HEK293 (cell line): ENCODE measurements around the gene PALM2AKAP2.

ENCODE experiments used
- CTCF ChIA-PET: fragments of 350-600 bp; formaldehyde crosslinking; extraction: SDS; loops from one replicate; lab custom pipeline; 2021; ENCODE audit warnings: antibody characterized with exemption; lab: Yijun Ruan, JAX
- POLR2A ChIA-PET: fragments of 300-600 bp; formaldehyde crosslinking; extraction: SDS; loops from one replicate; lab custom pipeline; 2020; ENCODE audit warnings: antibody characterized with exemption, inconsistent platforms; lab: Yijun Ruan, JAX
- H3K27ac ChIP-seq: fragments of 200-500 bp; sonication (Bioruptor generic); 2 replicates; pipeline ENCODE4 v1.5.1; 2014; ENCODE audit warnings: low read depth, low read length, control low read depth, inconsistent platforms; ENCODE audit errors: extremely low read depth
- H3K36me3 ChIP-seq, 2 experiments: fragments of 200-500 bp in 1 of 2; sonication (Bioruptor generic) in 1 of 2; 1 replicate in 1 of 2; 2 replicates in 1 of 2; pipeline ENCODE4 v1.5.1; 2014 to 2017; ENCODE audit warnings: inconsistent platforms in 2 of 2, low read length in 2 of 2; ENCODE audit not compliant: control insufficient read depth in 2 of 2, insufficient read depth in 1 of 2
- H3K4me1 ChIP-seq: fragments of 200-500 bp; sonication (Bioruptor generic); 2 replicates; pipeline ENCODE4 v1.5.1; 2014; ENCODE audit warnings: mild to moderate bottlenecking, low read length, inconsistent platforms; ENCODE audit not compliant: control insufficient read depth, insufficient read depth
- H3K4me3 ChIP-seq: 2 replicates; pipeline ENCODE4 v1.5.1; 2011; ENCODE audit warnings: low read depth, mild to moderate bottlenecking, control low read depth, low read length, moderate library complexity
- H3K9me3 ChIP-seq: fragments of 200-500 bp; sonication (Bioruptor generic); 2 replicates; pipeline ENCODE4 v1.5.1; 2014; ENCODE audit warnings: low read depth, low read length, inconsistent platforms; ENCODE audit not compliant: control insufficient read depth, insufficient read depth
- AEBP2 ChIP-seq: fragments of 450-650 bp; formaldehyde crosslinking; IDR thresholded peaks from 2 replicates; pipeline ENCODE4 v1.5.1; 2016; ENCODE audit warnings: missing biosample characterization, missing genetic modification characterization, borderline replicate concordance
- CTCF ChIP-seq: fragments of 450-650 bp; formaldehyde crosslinking; IDR thresholded peaks from 2 replicates; pipeline ENCODE4 v1.5.1; 2016; ENCODE audit warnings: missing biosample characterization, missing genetic modification characterization
- FEZF1 ChIP-seq: fragments of 450-650 bp; formaldehyde crosslinking; IDR thresholded peaks from 2 replicates; pipeline ENCODE4 v1.5.1; 2016; ENCODE audit warnings: missing biosample characterization, missing genetic modification characterization
- GLI2 ChIP-seq: fragments of 450-650 bp; formaldehyde crosslinking; IDR thresholded peaks from 2 replicates; pipeline ENCODE4; 2017; ENCODE audit warnings: missing biosample characterization, missing genetic modification characterization, low read depth, borderline replicate concordance
- GLIS1 ChIP-seq: fragments of 450-650 bp; formaldehyde crosslinking; IDR thresholded peaks from 2 replicates; pipeline ENCODE4 v1.5.1; 2016; ENCODE audit warnings: missing biosample characterization, missing genetic modification characterization
- KLF1 ChIP-seq: fragments of 450-650 bp; formaldehyde crosslinking; IDR thresholded peaks from 2 replicates; pipeline ENCODE4 v1.5.1; 2016; ENCODE audit warnings: missing biosample characterization, missing genetic modification characterization
- MYNN ChIP-seq: fragments of 450-650 bp; formaldehyde crosslinking; IDR thresholded peaks from 2 replicates; pipeline ENCODE4 v1.5.1; 2016; ENCODE audit warnings: missing biosample characterization, missing genetic modification characterization, borderline replicate concordance
- ZBTB1 ChIP-seq: fragments of 450-650 bp; formaldehyde crosslinking; IDR thresholded peaks from 2 replicates; pipeline ENCODE4 v1.5.1; 2016; ENCODE audit warnings: missing biosample characterization, missing genetic modification characterization
- ZBTB17 ChIP-seq: fragments of 450-650 bp; formaldehyde crosslinking; IDR thresholded peaks from 2 replicates; pipeline ENCODE4 v1.5.1; 2016; ENCODE audit warnings: missing biosample characterization, missing genetic modification characterization
- ZNF157 ChIP-seq: fragments of 450-650 bp; formaldehyde crosslinking; IDR thresholded peaks from 2 replicates; pipeline ENCODE4 v1.5.1; 2016; ENCODE audit warnings: missing biosample characterization, missing genetic modification characterization
- ZNF174 ChIP-seq: fragments of 450-650 bp; formaldehyde crosslinking; IDR thresholded peaks from 2 replicates; pipeline ENCODE4 v1.5.0; 2017; ENCODE audit warnings: missing biosample characterization, mild to moderate bottlenecking, missing genetic modification characterization
- ZNF223 ChIP-seq: fragments of 450-650 bp; formaldehyde crosslinking; IDR thresholded peaks from 2 replicates; pipeline ENCODE4 v1.5.1; 2016; ENCODE audit warnings: missing biosample characterization, missing genetic modification characterization
- ZNF239 ChIP-seq: fragments of 450-650 bp; formaldehyde crosslinking; IDR thresholded peaks from 2 replicates; pipeline ENCODE4 v1.5.1; 2016; ENCODE audit warnings: missing biosample characterization, missing genetic modification characterization
- ZNF391 ChIP-seq: fragments of 450-650 bp; formaldehyde crosslinking; IDR thresholded peaks from 2 replicates; pipeline ENCODE4 v1.5.1; 2016; ENCODE audit warnings: low read depth, missing biosample characterization, missing genetic modification characterization, borderline replicate concordance
- ZNF423 ChIP-seq: fragments of 450-650 bp; formaldehyde crosslinking; IDR thresholded peaks from 2 replicates; pipeline ENCODE4 v1.5.1; 2016; ENCODE audit warnings: missing biosample characterization, missing genetic modification characterization
- ZNF473 ChIP-seq: fragments of 450-650 bp; formaldehyde crosslinking; IDR thresholded peaks from 2 replicates; pipeline ENCODE4 v1.5.1; 2017; ENCODE audit warnings: missing biosample characterization, missing genetic modification characterization
- ZNF596 ChIP-seq: fragments of 450-650 bp; IDR thresholded peaks from 2 replicates; pipeline ENCODE4 v1.5.0; 2018; ENCODE audit warnings: missing biosample characterization, mild to moderate bottlenecking, missing genetic modification characterization, moderate library complexity
- ZNF610 ChIP-seq: fragments of 450-650 bp; formaldehyde crosslinking; IDR thresholded peaks from 2 replicates; pipeline ENCODE4 v1.5.1; 2016; ENCODE audit warnings: missing biosample characterization, missing genetic modification characterization, borderline replicate concordance
- ZNF626 ChIP-seq: fragments of 450-650 bp; sonication (Bioruptor Pico); formaldehyde crosslinking; IDR thresholded peaks from 2 replicates; pipeline ENCODE4 v1.5.1; 2018; ENCODE audit warnings: missing biosample characterization, missing genetic modification characterization, inconsistent platforms
- ZNF664 ChIP-seq: fragments of 450-650 bp; formaldehyde crosslinking; IDR thresholded peaks from 2 replicates; pipeline ENCODE4 v1.5.1; 2016; ENCODE audit warnings: missing biosample characterization, missing genetic modification characterization
- ZXDB ChIP-seq: fragments of 450-650 bp; formaldehyde crosslinking; IDR thresholded peaks from 2 replicates; pipeline ENCODE4 v1.5.1; 2016; ENCODE audit warnings: missing biosample characterization, missing genetic modification characterization
- TF ChIP-seq, protein P1 (sequence below): fragments of 450-650 bp; formaldehyde crosslinking; IDR thresholded peaks from 2 replicates; pipeline ENCODE4; 2016; ENCODE audit warnings: missing biosample characterization, missing genetic modification characterization
- TF ChIP-seq, protein P2 (sequence below): fragments of 450-650 bp; formaldehyde crosslinking; IDR thresholded peaks from 2 replicates; pipeline ENCODE4 v1.5.1; 2016; ENCODE audit warnings: missing biosample characterization, missing genetic modification characterization

The PALM2AKAP2 gene

GRCh38 chr9:109771087-109771486, 8.9 kb upstream of the PALM2AKAP2 start:
- no peak overlapping the region for H3K27ac ChIP-seq
- H3K4me3 ChIP-seq, result no peak overlapping the region
- H3K36me3 ChIP-seq, result no peaks in the 10 kb centered on the region
- peaks cover 8% of the 10 kb centered on the region for H3K4me1 ChIP-seq
- CTCF ChIA-PET, result interaction anchor here (0.6 to 3.1 kb wide), 4 partner anchors 9 to 497 kb away, joined by 3 to 20 read pairs (median 4); partner anchors contain the start of gene PALM2AKAP2
- TF ChIP-seq ZNF626 (tag by site-specific recombination) (no peak), ZNF473 (tag by site-specific recombination) (no peak), ZXDB (tag by site-specific recombination) (no peak), GLIS1 (tag by site-specific recombination) (no peak), KLF1 (tag by site-specific recombination) (no peak), AEBP2 (no peak), ZNF610 (tag by site-specific recombination) (no peak), ZBTB17 (no peak), ZNF174 (tag by site-specific recombination) (no peak), ZNF391 (tag by site-specific recombination) (no peak), GLI2 (tag by site-specific recombination) (no peak), FEZF1 (tag by site-specific recombination) (no peak), ZNF423 (tag by site-specific recombination) (no peak)
- TF ChIP-seq, protein P1, sequence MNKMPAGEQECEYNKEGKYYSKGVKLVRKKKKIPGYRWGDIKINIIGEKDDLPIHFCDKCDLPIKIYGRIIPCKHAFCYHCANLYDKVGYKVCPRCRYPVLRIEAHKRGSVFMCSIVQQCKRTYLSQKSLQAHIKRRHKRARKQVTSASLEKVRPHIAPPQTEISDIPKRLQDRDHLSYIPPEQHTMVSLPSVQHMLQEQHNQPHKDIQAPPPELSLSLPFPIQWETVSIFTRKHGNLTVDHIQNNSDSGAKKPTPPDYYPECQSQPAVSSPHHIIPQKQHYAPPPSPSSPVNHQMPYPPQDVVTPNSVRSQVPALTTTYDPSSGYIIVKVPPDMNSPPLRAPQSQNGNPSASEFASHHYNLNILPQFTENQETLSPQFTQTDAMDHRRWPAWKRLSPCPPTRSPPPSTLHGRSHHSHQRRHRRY, result no peak
- POLR2A ChIA-PET, result interaction anchor here (1.0 to 2.0 kb wide), 2 partner anchors 9 to 41 kb away, joined by 3 to 7 read pairs; partner anchors contain the start of gene PALM2AKAP2
- no peaks in the 10 kb centered on the region for H3K9me3 ChIP-seq

DNA sequence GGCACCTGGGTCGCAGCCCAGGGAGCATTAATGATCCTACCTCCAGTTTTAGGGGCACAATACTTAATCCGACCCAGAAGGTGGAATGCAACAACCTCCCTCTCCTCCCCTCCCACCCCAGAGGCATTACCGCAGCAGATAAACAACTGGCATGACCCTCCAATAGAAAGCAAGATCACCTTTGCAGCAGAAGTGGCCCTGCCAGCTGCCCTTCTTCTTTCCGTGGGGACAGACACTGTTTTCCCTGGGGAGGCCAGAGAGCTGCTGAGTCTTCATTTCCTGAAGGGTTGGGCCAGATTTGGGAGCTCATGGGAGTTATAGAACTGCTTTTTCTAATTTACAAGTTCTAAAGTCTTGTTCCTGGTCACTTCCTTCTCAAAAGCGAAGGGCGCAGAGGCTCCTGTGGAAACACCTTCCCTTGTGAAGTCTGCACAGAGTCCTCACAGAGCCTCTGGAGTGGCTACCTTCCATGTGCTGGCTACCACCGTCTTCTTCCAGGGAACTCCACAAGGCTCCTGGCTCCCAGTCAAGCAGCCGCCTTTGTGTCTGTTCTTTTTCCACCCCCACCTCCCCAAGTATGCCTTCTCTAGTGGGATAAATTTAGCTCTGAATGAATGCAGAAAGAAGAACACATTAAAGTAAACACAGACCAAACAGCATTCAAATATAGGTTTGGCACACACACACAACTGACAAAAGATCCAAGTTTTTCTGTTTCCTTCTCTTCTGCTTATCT, 8.0 kb upstream of the PALM2AKAP2 start:
- ChIA-PET POLR2A (interaction anchor here (1.0 to 2.0 kb wide), 2 partner anchors 8 to 42 kb away, joined by 3 to 7 read pairs; partner anchors contain the start of gene PALM2AKAP2), CTCF (interaction anchor here (0.7 to 3.1 kb wide), 3 partner anchors 46 to 1468 kb away, joined by 3 to 20 read pairs (median 4); no protein-coding TSS in a partner anchor)
- peaks cover 8% of the 10 kb centered on the region for H3K4me1 ChIP-seq
- no peak overlapping the region for H3K27ac ChIP-seq
- H3K4me3 ChIP-seq, result no peak overlapping the region
- TF ChIP-seq ZNF239 (tag by site-specific recombination) (no peak), ZNF223 (tag by site-specific recombination) (no peak)
- no peaks in the 10 kb centered on the region for H3K9me3 ChIP-seq
- H3K36me3 ChIP-seq, result no peaks in the 10 kb centered on the region

GRCh38 chr9:109775516-109775915, 4.5 kb upstream of the PALM2AKAP2 start:
- peaks cover 2% of the 10 kb centered on the region; the same call in 1 of the 2 replicates for H3K4me1 ChIP-seq
- ChIA-PET CTCF (interaction anchor here (1.9 kb wide), 1 partner anchor 42 kb away, joined by 6 read pairs; no protein-coding TSS in a partner anchor), POLR2A (no interaction called here)
- no peaks in the 10 kb centered on the region for H3K9me3 ChIP-seq
- no peak overlapping the region for H3K4me3 ChIP-seq
- TF ChIP-seq ZNF664 (no peak), ZBTB1 (tag by site-specific recombination) (no peak), ZNF157 (tag by site-specific recombination) (no peak), MYNN (no peak), CTCF (tag by site-specific recombination) (no peak), ZNF596 (no peak)
- TF ChIP-seq, protein P2, sequence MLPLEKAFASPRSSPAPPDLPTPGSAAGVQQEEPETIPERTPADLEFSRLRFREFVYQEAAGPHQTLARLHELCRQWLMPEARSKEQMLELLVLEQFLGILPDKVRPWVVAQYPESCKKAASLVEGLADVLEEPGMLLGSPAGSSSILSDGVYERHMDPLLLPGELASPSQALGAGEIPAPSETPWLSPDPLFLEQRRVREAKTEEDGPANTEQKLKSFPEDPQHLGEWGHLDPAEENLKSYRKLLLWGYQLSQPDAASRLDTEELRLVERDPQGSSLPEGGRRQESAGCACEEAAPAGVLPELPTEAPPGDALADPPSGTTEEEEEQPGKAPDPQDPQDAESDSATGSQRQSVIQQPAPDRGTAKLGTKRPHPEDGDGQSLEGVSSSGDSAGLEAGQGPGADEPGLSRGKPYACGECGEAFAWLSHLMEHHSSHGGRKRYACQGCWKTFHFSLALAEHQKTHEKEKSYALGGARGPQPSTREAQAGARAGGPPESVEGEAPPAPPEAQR (tag by site-specific recombination), result no peak
- H3K36me3 ChIP-seq, result no peaks in the 10 kb centered on the region
- no peak overlapping the region for H3K27ac ChIP-seq
